ENCODE results near the gene CCDC154. TPM values are rescaled to one million over a fixed set of nuclear protein-coding genes. Genes with fewer than 3 reads are reported as not detected.

CCDC154 gene
- total RNA-seq, 1 experiment from 2014 or later = 3.2 TPM

- H3K4me1 Mint-ChIP-seq (ENCODE audit: low read depth, unreplicated experiment) = peaks cover 15% of the 10 kb centered on the region
- CTCF ChIA-PET = interaction anchor here (0.6 to 1.0 kb wide), 2 partner anchors 17 to 18 kb away, joined by 4 read pairs; partner anchors contain the start of gene TELO2
- H3K4me3 Mint-ChIP-seq (ENCODE audit: low read depth, unreplicated experiment) = peak within 1 kb of the TSS; percentile 70
- H3K9me3 Mint-ChIP-seq (ENCODE audit: low read depth, unreplicated experiment) = peaks cover 3% of the 10 kb centered on the region
- no peak for TF ChIP-seq CTCF (IDR thresholded peaks at IDR 0.05; ENCODE audit: unreplicated experiment)
- H3K27ac Mint-ChIP-seq (ENCODE audit: unreplicated experiment) = peak within 1 kb of the TSS; percentile 50
- TSS peak; percentile 71 for BruUV-seq (replicated peaks)
- peaks cover 33% of the 10 kb centered on the region for H3K36me3 Mint-ChIP-seq (ENCODE audit: insufficient read depth, unreplicated experiment)
- intact Hi-C loops (cut with micrococcal nuclease; ENCODE audit: unreplicated experiment) = no loop called here
- DNase-seq = peak; percentile 95
- H3K27me3 Mint-ChIP-seq (ENCODE audit: unreplicated experiment) = no peaks in the 10 kb centered on the region
Measured at GRCh38 chr16:1474796-1475551, 30.6 kb upstream of the CCDC154 start, which contains the start of gene CLCN7. CLCN7 (minus strand) TSS chr16:1475028; CDS start chr16:1474974, 54 bp downstream.

- Mint-ChIP-seq H3K27me3 (ENCODE audit: unreplicated experiment) (no peaks in the 10 kb centered on the region), H3K4me1 (ENCODE audit: low read depth, unreplicated experiment) (peaks cover 18% of the 10 kb centered on the region), H3K4me3 (ENCODE audit: low read depth, unreplicated experiment) (peak overlapping the region; percentile 70), H3K27ac (ENCODE audit: unreplicated experiment) (no peak overlapping the region), H3K9me3 (ENCODE audit: low read depth, unreplicated experiment) (peaks cover 3% of the 10 kb centered on the region), H3K36me3 (ENCODE audit: insufficient read depth, unreplicated experiment) (peaks cover 33% of the 10 kb centered on the region)
- no peak for TF ChIP-seq CTCF (IDR thresholded peaks at IDR 0.05; ENCODE audit: unreplicated experiment)
- CTCF ChIA-PET = no interaction called here
- BruUV-seq (replicated peaks) = TSS peak; percentile 47
- intact Hi-C loops (cut with micrococcal nuclease; ENCODE audit: unreplicated experiment) = no loop called here
- DNase-seq = no peak
Measured at GRCh38 chr16:1474082-1474795, 29.9 kb upstream of the CCDC154 start.

GRCh38 chr16:1472974-1473373 is 28.6 kb upstream of the CCDC154 start:
- intact Hi-C loops (cut with micrococcal nuclease; ENCODE audit: unreplicated experiment) = no loop called here
- Mint-ChIP-seq H3K27me3 (ENCODE audit: unreplicated experiment) (no peaks in the 10 kb centered on the region), H3K36me3 (ENCODE audit: insufficient read depth, unreplicated experiment) (peaks cover 33% of the 10 kb centered on the region), H3K9me3 (ENCODE audit: low read depth, unreplicated experiment) (no peaks in the 10 kb centered on the region), H3K27ac (ENCODE audit: unreplicated experiment) (no peak overlapping the region), H3K4me3 (ENCODE audit: low read depth, unreplicated experiment) (peak overlapping the region; percentile 41), H3K4me1 (ENCODE audit: low read depth, unreplicated experiment) (peaks cover 18% of the 10 kb centered on the region)
- CTCF ChIA-PET = no interaction called here
- no TSS peak for BruUV-seq (replicated peaks)
- TF ChIP-seq CTCF (IDR thresholded peaks at IDR 0.05; ENCODE audit: unreplicated experiment) = no peak
- DNase-seq = no peak

GRCh38 chr16:1471569-1472194 is 27.3 kb upstream of the CCDC154 start:
- DNase-seq = no peak
- CTCF ChIA-PET = interaction anchor here (0.6 kb wide), 1 partner anchor 9 kb away, joined by 3 read pairs; no protein-coding TSS in a partner anchor
- H3K27ac Mint-ChIP-seq (ENCODE audit: unreplicated experiment) = no peak overlapping the region
- intact Hi-C loops (cut with micrococcal nuclease; ENCODE audit: unreplicated experiment) = no loop called here
- no TSS peak for BruUV-seq (replicated peaks)
- no peaks in the 10 kb centered on the region for H3K9me3 Mint-ChIP-seq (ENCODE audit: low read depth, unreplicated experiment)
- TF ChIP-seq CTCF (IDR thresholded peaks at IDR 0.05; ENCODE audit: unreplicated experiment) = no peak
- peaks cover 18% of the 10 kb centered on the region for H3K4me1 Mint-ChIP-seq (ENCODE audit: low read depth, unreplicated experiment)
- H3K27me3 Mint-ChIP-seq (ENCODE audit: unreplicated experiment) = no peaks in the 10 kb centered on the region
- H3K4me3 Mint-ChIP-seq (ENCODE audit: low read depth, unreplicated experiment) = no peak overlapping the region
- peaks cover 33% of the 10 kb centered on the region for H3K36me3 Mint-ChIP-seq (ENCODE audit: insufficient read depth, unreplicated experiment)

Data from Calu3 (cell line).